NCI-H1417 treated with DMSO at 0.1 percent for 48 hours (cell line): Measurements from ENCODE around the gene STARD3.

ENCODE experiments used
- DNase-seq: peaks from one replicate; lab custom pipeline; 2025; lab: John Stamatoyannopoulos, UW

STARD3 gene

GRCh38 chr17:39621523-39622379 is 15.2 kb upstream of the STARD3 start:
- DNase-seq: no peak

- DNase-seq: no peak
These were observed 14.5 kb upstream of the STARD3 start for GRCh38 chr17:39622380-39623006.

GRCh38 chr17:39623356-39623950 is 13.5 kb upstream of the STARD3 start:
- DNase-seq: no peak

- no peak for DNase-seq
These were observed 12.6 kb upstream of the STARD3 start for GRCh38 chr17:39624313-39624712.

- no peak for DNase-seq
These were observed 11.7 kb upstream of the STARD3 start for GRCh38 chr17:39625198-39625785.

- no peak for DNase-seq
These were observed 10.5 kb upstream of the STARD3 start, which contains the start of gene PPP1R1B for GRCh38 chr17:39626171-39627046. Gene PPP1R1B (plus strand): TSS chr17:39626952. CDS start chr17:39627393, 441 bp downstream.

GRCh38 chr17:39627047-39627711 is 9.8 kb upstream of the STARD3 start:
- no peak for DNase-seq

- DNase-seq: no peak
These were observed 9.0 kb upstream of the STARD3 start for GRCh38 chr17:39627712-39628516.

GRCh38 chr17:39628655-39629493 is 8.1 kb upstream of the STARD3 start:
- DNase-seq: no peak

- no peak for DNase-seq
These were observed 7.5 kb upstream of the STARD3 start for GRCh38 chr17:39629494-39629880.

- no peak for DNase-seq
These were observed 7.0 kb upstream of the STARD3 start for GRCh38 chr17:39629898-39630297.

- DNase-seq: no peak
These were observed 5.5 kb upstream of the STARD3 start for GRCh38 chr17:39631403-39631802.

- no peak for DNase-seq
These were observed 4.6 kb upstream of the STARD3 start for GRCh38 chr17:39632153-39632941.

- DNase-seq: no peak
These were observed 3.3 kb upstream of the STARD3 start for GRCh38 chr17:39633570-39634183.

GRCh38 chr17:39634384-39634871 is 2.5 kb upstream of the STARD3 start:
- DNase-seq: no peak

- no peak for DNase-seq
These were observed 1.2 kb upstream of the STARD3 start for GRCh38 chr17:39635614-39636176.

GRCh38 chr17:39636587-39636926 is 387 bp upstream of the STARD3 start:
- DNase-seq: no peak

GRCh38 chr17:39638317-39638716 is 1.4 kb downstream of the STARD3 start:
- no peak for DNase-seq
